Measurements from ENCODE around the gene UBASH3B.

DNA sequence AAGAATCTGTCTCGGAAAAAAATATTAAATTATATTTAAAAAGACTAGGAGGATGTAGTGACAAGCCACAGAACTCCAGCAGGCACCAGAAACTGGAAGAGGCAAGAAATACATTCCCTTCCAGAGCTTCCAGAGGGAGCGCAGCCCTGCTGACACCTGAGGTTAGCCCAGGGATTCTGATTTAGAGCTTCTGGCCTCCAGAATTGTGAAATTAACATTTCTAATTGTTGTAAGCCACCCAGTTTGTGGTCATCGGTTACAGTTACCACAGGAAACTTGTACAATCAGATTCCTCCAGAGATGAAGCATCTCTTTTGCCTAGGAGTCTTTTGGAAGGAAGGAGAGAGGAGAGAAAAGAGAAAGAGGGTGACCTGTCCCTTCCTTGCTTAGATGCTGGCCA, 6.4 kb upstream of the UBASH3B start:
- no peak for TF ChIP-seq EZH2 (IDR thresholded peaks at IDR 0.05; ENCODE audit: borderline replicate concordance)
- TF ChIP-seq, protein P1, sequence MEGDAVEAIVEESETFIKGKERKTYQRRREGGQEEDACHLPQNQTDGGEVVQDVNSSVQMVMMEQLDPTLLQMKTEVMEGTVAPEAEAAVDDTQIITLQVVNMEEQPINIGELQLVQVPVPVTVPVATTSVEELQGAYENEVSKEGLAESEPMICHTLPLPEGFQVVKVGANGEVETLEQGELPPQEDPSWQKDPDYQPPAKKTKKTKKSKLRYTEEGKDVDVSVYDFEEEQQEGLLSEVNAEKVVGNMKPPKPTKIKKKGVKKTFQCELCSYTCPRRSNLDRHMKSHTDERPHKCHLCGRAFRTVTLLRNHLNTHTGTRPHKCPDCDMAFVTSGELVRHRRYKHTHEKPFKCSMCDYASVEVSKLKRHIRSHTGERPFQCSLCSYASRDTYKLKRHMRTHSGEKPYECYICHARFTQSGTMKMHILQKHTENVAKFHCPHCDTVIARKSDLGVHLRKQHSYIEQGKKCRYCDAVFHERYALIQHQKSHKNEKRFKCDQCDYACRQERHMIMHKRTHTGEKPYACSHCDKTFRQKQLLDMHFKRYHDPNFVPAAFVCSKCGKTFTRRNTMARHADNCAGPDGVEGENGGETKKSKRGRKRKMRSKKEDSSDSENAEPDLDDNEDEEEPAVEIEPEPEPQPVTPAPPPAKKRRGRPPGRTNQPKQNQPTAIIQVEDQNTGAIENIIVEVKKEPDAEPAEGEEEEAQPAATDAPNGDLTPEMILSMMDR (IDR thresholded peaks at IDR 0.05; ENCODE audit: poor library complexity): no peak
